ENCODE results near the gene UNC119. TPM values are rescaled to one million over a fixed set of nuclear protein-coding genes. Genes with fewer than 3 reads are reported as not detected.

The UNC119 gene
- total RNA-seq (10 to 100 TPM; 26.7 to 80.8 (median 41.3) TPM), polyA plus RNA-seq (10 to 100 TPM; 28.3 to 47.7 (median 36.1) TPM)
- long read RNA-seq, donor 1, full-length matches to known transcripts, result 33 of 33 reads
- long read RNA-seq, donor 1, partial matches to known transcripts, result 0 of 33 reads
- long read RNA-seq, donor 1, other reads (novel, unspliced or antisense), result 0 of 33 reads
- long read RNA-seq, donor 2, transcript UNC119-202 (5 exons, 1,424 nt), result major isoform, 13 of 21 reads
- long read RNA-seq, donor 2, partial matches to known transcripts, result 5 of 21 reads
- long read RNA-seq, donor 2, other reads (novel, unspliced or antisense), result 0 of 21 reads
- long read RNA-seq, donor 3, transcript UNC119-202 (5 exons, 1,424 nt), result major isoform, 12 of 14 reads
- long read RNA-seq, donor 3, partial matches to known transcripts, result 0 of 14 reads
- long read RNA-seq, donor 3, other reads (novel, unspliced or antisense), result 0 of 14 reads
- long read RNA-seq, donor 4, transcript UNC119-202 (5 exons, 1,424 nt), result major isoform, 25 of 31 reads
- long read RNA-seq, donor 4, partial matches to known transcripts, result 0 of 31 reads
- long read RNA-seq, donor 4, other reads (novel, unspliced or antisense), result 4 of 31 reads
- long read RNA-seq, donor 5, transcript UNC119-202 (5 exons, 1,424 nt), result major isoform, 57 of 78 reads
- long read RNA-seq, donor 5, transcript UNC119-201 (4 exons, 1,653 nt), result minor isoform, 14 of 78 reads
- long read RNA-seq, donor 5, partial matches to known transcripts, result 1 of 78 reads
- long read RNA-seq, donor 5, other reads (novel, unspliced or antisense), result 6 of 78 reads
- long read RNA-seq, donor 6, full-length matches to known transcripts, result 12 of 16 reads
- long read RNA-seq, donor 6, partial matches to known transcripts, result 0 of 16 reads
- long read RNA-seq, donor 6, other reads (novel, unspliced or antisense), result 4 of 16 reads
- long read RNA-seq, donor 7, transcript UNC119-201 (4 exons, 1,653 nt), result minor isoform, 5 of 11 reads
- long read RNA-seq, donor 7, transcript UNC119-202 (5 exons, 1,424 nt), result major isoform, 6 of 11 reads
- long read RNA-seq, donor 7, partial matches to known transcripts, result 0 of 11 reads
- long read RNA-seq, donor 7, other reads (novel, unspliced or antisense), result 0 of 11 reads
- long read RNA-seq, donor 8, transcript UNC119-202 (5 exons, 1,424 nt), result major isoform, 22 of 27 reads
- long read RNA-seq, donor 8, transcript UNC119-201 (4 exons, 1,653 nt), result minor isoform, 5 of 27 reads
- long read RNA-seq, donor 8, partial matches to known transcripts, result 0 of 27 reads
- long read RNA-seq, donor 8, other reads (novel, unspliced or antisense), result 0 of 27 reads
- long read RNA-seq, donor 9, full-length matches to known transcripts, result 22 of 22 reads
- long read RNA-seq, donor 9, partial matches to known transcripts, result 0 of 22 reads
- long read RNA-seq, donor 9, other reads (novel, unspliced or antisense), result 0 of 22 reads
- long read RNA-seq, donor 10, partial matches to known transcripts, result 0 of 4 reads
- long read RNA-seq, donor 10, other reads (novel, unspliced or antisense), result 0 of 4 reads

DNA sequence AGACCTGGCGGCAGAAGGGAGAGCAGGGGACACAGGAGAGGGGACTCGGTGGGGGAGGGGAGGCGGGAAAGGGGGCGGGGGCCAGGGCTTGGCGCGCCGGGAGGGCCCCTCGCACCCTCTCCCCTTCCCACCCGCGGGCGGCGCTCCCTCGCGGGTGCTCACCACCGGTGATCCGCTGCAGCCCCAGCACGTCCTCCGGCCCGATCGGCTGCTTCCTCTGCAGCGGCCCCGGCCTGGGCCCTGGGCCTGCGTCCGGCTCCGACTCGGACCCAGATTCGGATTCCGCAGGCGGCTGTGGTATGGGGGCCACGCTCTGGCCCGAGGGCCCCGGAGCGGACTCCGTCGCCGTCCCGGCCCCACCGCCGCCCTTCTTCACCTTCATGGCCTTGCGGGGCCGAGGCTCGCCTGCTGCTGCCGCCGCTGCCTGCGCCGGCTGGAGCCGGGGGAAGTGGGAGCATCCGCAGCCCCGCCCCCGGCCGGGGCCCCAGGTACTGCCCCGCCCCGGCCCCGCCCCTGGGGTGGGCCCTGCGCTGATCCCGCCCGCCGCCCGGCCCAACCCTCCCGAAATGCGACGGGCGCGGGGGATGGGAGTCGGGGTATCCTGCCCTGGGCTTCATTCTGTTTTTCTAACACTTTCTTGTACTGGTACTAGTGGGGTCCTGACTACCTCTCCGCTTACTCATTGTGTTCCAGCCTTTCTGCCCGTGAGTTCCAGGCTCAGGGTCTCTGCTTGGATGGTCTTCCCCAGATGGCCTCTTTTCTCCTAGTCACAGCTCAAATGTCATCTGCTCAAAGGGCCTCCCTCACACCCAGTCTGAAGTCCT, at the start of gene UNC119:
Gene UNC119 (minus strand): TSS at position 449 of the 824 bp plus-strand sequence. CDS start 67 bp downstream, at position 382.
- Histone ChIP-seq H3K27me3 (no peaks in the 10 kb centered on the region), H3K36me3 (replicated peaks in 1 of 2) (peaks cover 0 to 40% of the 10 kb centered on the region in 2 donors), H3K4me1 (replicated peaks in 1 of 2) (peaks cover 7 to 22% of the 10 kb centered on the region in 2 donors), H3K27ac (peak within 1 kb of the TSS in 3 of 5 donors; percentile 62 to 72 (median 69)), H3K4me3 (peak within 1 kb of the TSS in 3 of 4 donors; percentile 65 to 93 (median 79)), H3K9me3 (replicated peaks in 1 of 3) (no peaks in the 10 kb centered on the region)
- intact Hi-C loops (cut with DNase I), result no loop called here
- DNase-seq, result peak; percentile 67 to 83 (median 80)
- 2% methylated on average over 17 to 67 of the region's 67 CpGs for WGBS, 4 donors
- no peak for TF ChIP-seq CTCF (IDR thresholded peaks at IDR 0.05)
- peak; percentile 55 to 64 for TF ChIP-seq POLR2A (IDR thresholded peaks at IDR 0.05)

GRCh38 chr17:28599311-28600184, 47.1 kb upstream of the UNC119 start:
- H3K36me3 ChIP-seq (replicated peaks in 1 of 2), result no peaks in the 10 kb centered on the region
- peak; percentile 67 to 91 (median 80) for DNase-seq
- no peaks in the 10 kb centered on the region for H3K27me3 ChIP-seq
- intact Hi-C loops (cut with DNase I), result no loop called here
- H3K9me3 ChIP-seq (replicated peaks in 1 of 3), result no peaks in the 10 kb centered on the region
- peak overlapping the region; percentile 90 to 98 (median 93) for H3K27ac ChIP-seq
- TF ChIP-seq POLR2A (IDR thresholded peaks at IDR 0.05) (peak; percentile 3 to 19), CTCF (IDR thresholded peaks at IDR 0.05) (no peak)
- H3K4me1 ChIP-seq (replicated peaks in 1 of 2), result peaks cover 0 to 19% of the 10 kb centered on the region in 2 donors
- WGBS, 4 donors, result 6 to 15% (median 8%) methylated on average over 25 to 40 of the region's 40 CpGs
- H3K4me3 ChIP-seq, result peak overlapping the region in 3 of 4 donors; percentile 54 to 58 (median 56)

- Histone ChIP-seq H3K9me3 (replicated peaks in 1 of 3) (no peaks in the 10 kb centered on the region), H3K27ac (peak within 1 kb of the TSS; percentile 90 to 98 (median 93)), H3K36me3 (replicated peaks in 1 of 2) (no peaks in the 10 kb centered on the region), H3K27me3 (no peaks in the 10 kb centered on the region), H3K4me3 (peak within 1 kb of the TSS in 3 of 4 donors; percentile 54 to 58 (median 56)), H3K4me1 (replicated peaks in 1 of 2) (peaks cover 0 to 19% of the 10 kb centered on the region in 2 donors)
- WGBS, 4 donors, result 0 to 2% (median 1%) methylated on average over 8 to 44 of the region's 44 CpGs; no CpG with 5 or more reads in 1 of the 4 donors
- peak; percentile 92 to 97 (median 94) for DNase-seq
- intact Hi-C loops (cut with DNase I), result no loop called here
- TF ChIP-seq CTCF (IDR thresholded peaks at IDR 0.05), result no peak
- peak; percentile 87 to 92 for TF ChIP-seq POLR2A (IDR thresholded peaks at IDR 0.05)
Measured at GRCh38 chr17:28598799-28599310, 46.4 kb upstream of the UNC119 start, which contains the start of gene SPAG5. TSS of gene SPAG5 (minus strand) at chr17:28599025. CDS start at chr17:28598946, 79 bp downstream.

Data from adrenal gland (tissue), 19 donors.